Kidney epithelial cell (primary cell): ENCODE measurements around the gene SUGP1. TPM values are rescaled to one million over a fixed set of nuclear protein-coding genes. Genes with fewer than 3 reads are reported as not detected.

ENCODE experiments used
- DNase-seq: peaks from one replicate; pipeline ENCODE4 v3.0.0-alpha.2; 2010; ENCODE audit warnings: low read depth
- H3K27me3 ChIP-seq: 2 replicates; pipeline ENCODE4 v1.6.0; 2011; ENCODE audit warnings: low read length; ENCODE audit not compliant: control insufficient read depth, insufficient read depth
- H3K36me3 ChIP-seq: 2 replicates; pipeline ENCODE4 v1.5.1; 2011; ENCODE audit warnings: low read length; ENCODE audit not compliant: control insufficient read depth, insufficient read depth
- H3K4me3 ChIP-seq: 2 replicates; pipeline ENCODE4 v1.5.1; 2011; ENCODE audit warnings: low read depth, mild to moderate bottlenecking, control low read depth, low read length
- total RNA-seq: library from RNA; depleted of rRNA; stranded (reverse); fragments of >200 nt; gene quantifications from 2 replicates; pipeline ENCODE4 v1.2.3, GENCODE V29; 2015
- TF ChIP-seq, protein P1 (sequence below): IDR thresholded peaks from 2 replicates; pipeline ENCODE4 v1.5.1; 2011; ENCODE audit warnings: mild to moderate bottlenecking, moderate library complexity, low read length, control low read depth, inconsistent platforms; ENCODE audit not compliant: insufficient read depth, poor library complexity, severe bottlenecking

Gene SUGP1
- total RNA-seq, 1 donor from 2014 or later: 44.0 TPM

DNA sequence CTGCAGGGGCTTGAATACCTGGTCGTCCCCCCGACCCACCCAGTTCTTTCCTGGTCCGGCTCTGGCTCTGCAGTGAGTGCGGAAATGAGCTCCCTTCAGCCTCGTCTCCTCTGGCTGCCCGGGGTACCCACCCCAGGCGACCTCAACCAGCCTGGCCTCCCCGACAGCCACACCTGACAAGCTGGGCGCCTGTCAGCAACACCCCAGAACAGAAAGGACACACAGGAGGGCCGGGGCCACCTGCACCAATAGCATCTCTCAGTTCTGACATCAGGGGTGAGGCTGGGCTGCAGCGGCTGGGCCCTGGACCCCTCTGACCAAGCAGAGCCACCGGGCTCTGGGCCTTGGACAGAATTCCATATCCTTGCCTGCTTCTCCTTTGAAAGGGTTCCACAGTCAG, 19.7 kb downstream of the SUGP1 start:
- TF ChIP-seq, protein P1, sequence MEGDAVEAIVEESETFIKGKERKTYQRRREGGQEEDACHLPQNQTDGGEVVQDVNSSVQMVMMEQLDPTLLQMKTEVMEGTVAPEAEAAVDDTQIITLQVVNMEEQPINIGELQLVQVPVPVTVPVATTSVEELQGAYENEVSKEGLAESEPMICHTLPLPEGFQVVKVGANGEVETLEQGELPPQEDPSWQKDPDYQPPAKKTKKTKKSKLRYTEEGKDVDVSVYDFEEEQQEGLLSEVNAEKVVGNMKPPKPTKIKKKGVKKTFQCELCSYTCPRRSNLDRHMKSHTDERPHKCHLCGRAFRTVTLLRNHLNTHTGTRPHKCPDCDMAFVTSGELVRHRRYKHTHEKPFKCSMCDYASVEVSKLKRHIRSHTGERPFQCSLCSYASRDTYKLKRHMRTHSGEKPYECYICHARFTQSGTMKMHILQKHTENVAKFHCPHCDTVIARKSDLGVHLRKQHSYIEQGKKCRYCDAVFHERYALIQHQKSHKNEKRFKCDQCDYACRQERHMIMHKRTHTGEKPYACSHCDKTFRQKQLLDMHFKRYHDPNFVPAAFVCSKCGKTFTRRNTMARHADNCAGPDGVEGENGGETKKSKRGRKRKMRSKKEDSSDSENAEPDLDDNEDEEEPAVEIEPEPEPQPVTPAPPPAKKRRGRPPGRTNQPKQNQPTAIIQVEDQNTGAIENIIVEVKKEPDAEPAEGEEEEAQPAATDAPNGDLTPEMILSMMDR: no peak
- H3K27me3 ChIP-seq: no peaks in the 10 kb centered on the region

DNA sequence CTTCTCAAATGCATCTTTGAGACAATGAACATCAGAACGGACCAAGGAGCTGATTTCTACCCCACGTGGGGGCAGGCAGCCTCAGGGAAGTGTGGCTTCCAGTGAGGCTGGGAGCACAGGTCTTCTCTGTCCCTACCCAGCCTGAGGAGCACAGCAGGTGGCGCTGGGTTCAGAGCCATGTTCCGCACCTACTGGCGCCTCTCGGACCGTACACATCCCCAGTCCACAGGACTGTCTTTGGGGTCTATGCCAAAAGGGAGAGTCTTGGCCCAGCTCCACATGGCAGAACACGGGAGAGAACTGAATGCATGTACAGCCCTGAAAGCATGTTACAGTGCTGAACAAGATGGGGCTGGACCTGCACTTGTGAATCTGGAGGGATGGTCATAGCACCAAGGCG, 22.6 kb downstream of the SUGP1 start:
- H3K4me3 ChIP-seq: no peak overlapping the region
- no peaks in the 10 kb centered on the region for H3K36me3 ChIP-seq
- no peaks in the 10 kb centered on the region for H3K27me3 ChIP-seq
- DNase-seq: no peak
- TF ChIP-seq, protein P1: no peak

More for the DNA sequence above, 19.7 kb downstream of the SUGP1 start:
- Histone ChIP-seq H3K36me3 (peaks cover 1% of the 10 kb centered on the region), H3K4me3 (no peak overlapping the region)
- DNase-seq: no peak

DNA sequence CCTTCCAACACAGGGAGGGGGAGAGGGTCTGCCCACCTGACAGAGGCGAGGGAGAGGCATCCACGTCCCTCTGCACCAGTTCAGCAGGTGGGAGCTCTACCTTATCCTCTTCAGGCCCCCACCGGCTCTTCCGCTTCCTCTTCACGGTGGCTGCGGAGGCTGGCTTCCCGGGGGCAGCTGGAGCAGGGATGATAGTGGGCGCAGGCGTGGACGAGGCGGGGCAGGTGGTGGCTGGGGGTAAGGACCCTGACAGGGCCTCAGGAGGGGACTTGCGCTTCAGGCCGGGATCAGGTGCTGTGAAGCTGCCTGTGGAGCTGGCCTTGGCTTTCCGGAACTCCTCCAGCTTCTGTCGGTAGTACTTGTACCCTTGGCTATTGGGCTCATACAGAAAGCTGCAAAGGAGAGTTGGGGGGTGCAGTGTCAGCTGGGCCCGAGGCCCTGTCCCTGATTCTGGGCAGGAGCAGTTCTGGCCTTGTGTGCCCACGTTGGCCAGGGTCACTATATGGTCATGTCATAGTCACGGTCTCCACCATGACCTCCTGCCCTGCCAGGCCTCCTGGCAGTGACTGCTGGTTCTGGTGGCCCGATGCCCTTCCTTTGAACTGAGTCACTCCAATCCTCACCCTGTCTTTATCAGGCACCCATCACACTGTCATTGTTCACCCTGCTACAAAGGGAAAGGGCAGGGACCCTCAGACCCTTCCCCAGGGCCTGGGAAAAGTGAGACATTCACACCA, 23.2 kb downstream of the SUGP1 start:
- no peak for DNase-seq
- TF ChIP-seq, protein P1: no peak
- Histone ChIP-seq H3K36me3 (no peaks in the 10 kb centered on the region), H3K27me3 (no peaks in the 10 kb centered on the region), H3K4me3 (no peak overlapping the region)

DNA sequence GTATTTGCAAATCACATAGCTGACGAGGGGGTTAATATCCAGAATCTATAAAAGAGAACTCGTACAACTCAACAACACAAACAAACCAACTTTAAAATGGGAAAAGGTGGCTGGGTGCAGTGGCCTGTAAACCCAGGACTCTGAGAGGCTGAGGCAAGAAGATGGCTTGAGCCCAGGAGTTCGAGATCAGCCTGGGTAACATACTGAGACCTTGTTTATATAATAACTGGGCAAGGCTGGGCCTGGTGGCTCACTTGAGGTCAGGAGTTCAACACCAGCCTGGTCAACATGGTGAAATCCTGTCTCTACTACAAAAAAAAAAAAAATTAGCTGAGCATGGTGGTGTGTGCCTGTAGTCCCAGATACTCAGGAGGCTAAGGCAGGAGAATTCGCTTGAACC, 25.4 kb downstream of the SUGP1 start:
- TF ChIP-seq, protein P1: no peak
- no peak overlapping the region for H3K4me3 ChIP-seq
- H3K27me3 ChIP-seq: no peaks in the 10 kb centered on the region
- H3K36me3 ChIP-seq: no peaks in the 10 kb centered on the region
- no peak for DNase-seq

DNA sequence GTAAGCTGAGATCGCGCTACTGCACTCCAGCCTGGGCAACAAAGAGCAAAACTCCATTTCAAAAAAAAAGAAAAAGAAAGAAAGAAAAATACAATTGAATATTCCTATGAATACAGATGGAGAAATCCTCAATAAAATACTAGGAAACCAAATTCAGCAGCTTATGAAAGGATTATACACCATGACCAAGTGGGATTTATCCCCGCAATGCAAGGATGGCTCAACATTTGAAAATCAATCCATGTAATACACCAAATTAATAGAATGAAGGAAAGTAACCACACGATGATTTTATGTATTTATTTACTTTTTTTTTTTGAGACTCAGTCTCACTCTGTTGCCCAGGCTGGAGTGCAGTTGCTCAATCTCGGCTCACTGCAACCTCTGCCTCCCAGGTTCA, 27.7 kb downstream of the SUGP1 start:
- DNase-seq: no peak
- Histone ChIP-seq H3K36me3 (no peaks in the 10 kb centered on the region), H3K27me3 (no peaks in the 10 kb centered on the region), H3K4me3 (no peak overlapping the region)
- TF ChIP-seq, protein P1: no peak

DNA sequence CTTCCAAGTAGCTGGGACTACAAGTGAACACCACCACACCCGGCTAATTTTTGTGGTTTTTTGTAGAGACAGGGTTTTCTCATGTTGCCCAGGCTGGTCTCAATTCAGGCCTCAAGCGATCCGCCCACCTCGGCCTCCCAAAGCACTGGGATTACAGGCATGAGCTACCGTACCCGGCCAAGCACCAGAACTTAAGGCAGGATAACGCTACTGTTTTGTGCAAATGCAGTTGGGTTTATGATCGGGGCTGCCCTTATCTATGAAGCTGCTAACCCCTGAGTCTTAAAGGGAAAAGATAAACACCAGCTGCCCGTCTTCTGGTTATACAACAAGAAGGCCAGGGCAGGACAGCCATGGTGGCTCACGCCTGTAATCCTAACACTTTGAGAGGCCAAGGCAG, 34.6 kb downstream of the SUGP1 start:
- Histone ChIP-seq H3K4me3 (no peak overlapping the region), H3K36me3 (no peaks in the 10 kb centered on the region), H3K27me3 (no peaks in the 10 kb centered on the region)
- TF ChIP-seq, protein P1: no peak
- DNase-seq: no peak
